HL-60 (cell line): ENCODE results near the gene CERS5.

ENCODE experiments used
- CTCF ChIP-seq: IDR thresholded peaks from one replicate; pipeline ENCODE4 v1.5.1; 2011; ENCODE audit warnings: low read length, control low read depth, inconsistent platforms; ENCODE audit not compliant: insufficient read depth
- GABPA ChIP-seq: IDR thresholded peaks from 2 replicates; pipeline ENCODE4 v1.6.1; 2012; ENCODE audit warnings: low read depth
- POLR2AphosphoS5 ChIP-seq: IDR thresholded peaks from 2 replicates; pipeline ENCODE4 v1.6.1; 2012; ENCODE audit warnings: low read depth
- REST ChIP-seq: IDR thresholded peaks from 2 replicates; pipeline ENCODE4 v1.6.1; 2012; ENCODE audit warnings: low read depth; ENCODE audit not compliant: insufficient replicate concordance

- TF ChIP-seq CTCF: no peak
- no peak for TF ChIP-seq REST
- no peak for TF ChIP-seq GABPA
- no peak for TF ChIP-seq POLR2AphosphoS5
Observed at GRCh38 chr12:50188875-50189575, 21.9 kb upstream of the CERS5 start.
